K562 (cell line): Measurements from ENCODE around the gene MVK. TPM values are rescaled to one million over a fixed set of nuclear protein-coding genes. Genes with fewer than 3 reads are reported as not detected.

Source experiments
- ATAC-seq: fragments of 200-7000 bp; cut with Tn5 transposase; 3 replicates; pipeline ENCODE4 v1.9.1; 2020; ENCODE audit warnings: moderate library complexity
- BruUV-seq: library from RNA; stranded (reverse); fragments of 400-500 nt; replicated peaks from 2 replicates; lab custom pipeline; 2021; lab: Mats Ljungman, UMichigan
- CTCF ChIA-PET: fragments of 300-600 bp; formaldehyde crosslinking; extraction: SDS; loops from one replicate; lab custom pipeline; 2021; ENCODE audit warnings: low intra/inter-chr PET ratio; lab: Yijun Ruan, JAX
- POLR2A ChIA-PET: fragments of 300-600, 350-650 bp; sonication (Branson Sonifier 250); formaldehyde crosslinking; extraction: SDS; loops from one replicate; lab custom pipeline; 2021; ENCODE audit warnings: antibody characterized with exemption, inconsistent platforms; lab: Yijun Ruan, JAX
- DNase-seq, 4 experiments: peaks; one replicate each; pipeline versions ENCODE4 v3.0.0 to v3.0.0-alpha.2; 2011 to 2018; ENCODE audit warnings: low spot score in 3 of 4, mixed read lengths in 3 of 4; ENCODE audit errors: extremely low read depth in 1 of 4
- FAIRE-seq: peaks from 2 replicates; lab custom pipeline; 2011; peaks lifted over from hg19 to GRCh38; lab: Jason Lieb, UNC
- H2AFZ ChIP-seq: 2 replicates; pipeline ENCODE4 v1.6.0; 2011; ENCODE audit warnings: low read depth, low read length, control low read depth, inconsistent platforms
- H3K27ac ChIP-seq: fragments of 200-600 bp; 3 replicates; pipeline ENCODE4 v1.8.0; 2011; ENCODE audit warnings: low read depth, mild to moderate bottlenecking, control low read depth, inconsistent platforms, low read length, moderate library complexity, mixed read lengths; ENCODE audit errors: extremely low read depth
- H3K27me3 ChIP-seq, 2 experiments: fragments of 300-600 bp in 1 of 2; 2 replicates in 1 of 2; 3 replicates in 1 of 2; pipeline versions ENCODE4 v1.6.0 to v1.8.0; 2011; ENCODE audit warnings: inconsistent platforms in 2 of 2, low read length in 2 of 2, mild to moderate bottlenecking in 1 of 2, mixed read lengths in 1 of 2, moderate library complexity in 1 of 2; ENCODE audit not compliant: control insufficient read depth in 2 of 2, insufficient read depth in 2 of 2
- H3K36me3 ChIP-seq: fragments of 300-600 bp; 3 replicates; pipeline ENCODE4 v1.8.0; 2011; ENCODE audit warnings: mild to moderate bottlenecking, low read length, inconsistent platforms; ENCODE audit not compliant: control insufficient read depth, insufficient read depth
- H3K4me1 ChIP-seq, 2 experiments: fragments of 200-600 bp in 1 of 2; replicated peaks in 1 of 2; 2 replicates in 1 of 2; 3 replicates in 1 of 2; pipeline versions ENCODE4 v1.5.1 to v1.8.0; 2011; ENCODE audit warnings: inconsistent platforms in 2 of 2, low read length in 2 of 2, mild to moderate bottlenecking in 1 of 2, mixed read lengths in 1 of 2, moderate library complexity in 1 of 2; ENCODE audit not compliant: control insufficient read depth in 2 of 2, insufficient read depth in 2 of 2
- H3K4me2 ChIP-seq: 2 replicates; pipeline ENCODE4 v1.6.1; 2011; ENCODE audit warnings: low read length, control low read depth, inconsistent platforms, mixed read lengths; ENCODE audit not compliant: insufficient read depth
- H3K4me3 ChIP-seq: fragments of 200-600 bp; sonication (generic), shearing (Covaris generic); 2 replicates; pipeline ENCODE4 v1.5.1; 2016; ENCODE audit warnings: control low read depth, inconsistent platforms
- H3K79me2 ChIP-seq: fragments of 200-600 bp; 3 replicates; pipeline ENCODE4 v1.8.0; 2011; ENCODE audit warnings: low read length, inconsistent platforms; ENCODE audit not compliant: control insufficient read depth, insufficient read depth
- H3K9ac ChIP-seq, 2 experiments: 2 replicates each; pipeline versions ENCODE4 v1.6.0 to v1.6.1; 2011; ENCODE audit warnings: low read depth in 2 of 2, low read length in 2 of 2, control low read depth in 1 of 2, inconsistent platforms in 1 of 2, mild to moderate bottlenecking in 1 of 2, mixed read lengths in 1 of 2; ENCODE audit not compliant: insufficient read depth in 1 of 2
- H3K9me1 ChIP-seq: one replicate; pipeline ENCODE4 v1.6.0; 2011; ENCODE audit warnings: inconsistent platforms, mild to moderate bottlenecking, low read length, moderate library complexity; ENCODE audit not compliant: control insufficient read depth, insufficient read depth
- H3K9me3 ChIP-seq: replicated peaks from 2 replicates; pipeline ENCODE4 v1.5.1; 2011; ENCODE audit warnings: low read depth, low read length, inconsistent platforms; ENCODE audit not compliant: control insufficient read depth, insufficient read depth
- H4K20me1 ChIP-seq: replicated peaks from 2 replicates; pipeline ENCODE4 v1.6.1; 2011; ENCODE audit warnings: low read length, inconsistent platforms, mixed read lengths; ENCODE audit not compliant: control insufficient read depth, insufficient read depth
- ADNP ChIP-seq: fragments of 200-800 bp; sonication (Bioruptor generic); IDR thresholded peaks from 2 replicates; pipeline ENCODE4 v1.6.1; 2016; ENCODE audit warnings: missing genetic modification characterization, missing compliant biosample characterization
- BCOR ChIP-seq: fragments of 450-650 bp; IDR thresholded peaks from 2 replicates; pipeline ENCODE4 v1.6.1; 2016
- ETV6 ChIP-seq, 3 experiments: fragments of 150-350 bp in 1 of 3; sonication (generic) in 1 of 3; formaldehyde crosslinking in 1 of 3; IDR thresholded peaks; 2 replicates each; pipeline versions ENCODE4 v1.6.1 to v1.8.0; 2014 to 2022; ENCODE audit warnings: borderline replicate concordance in 2 of 3, low read depth in 2 of 3, antibody characterized with exemption in 1 of 3, low read length in 1 of 3, mild to moderate bottlenecking in 1 of 3, missing genetic modification reagents in 1 of 3
- KDM1A ChIP-seq, 2 experiments: fragments of 450-650 bp; IDR thresholded peaks; 2 replicates each; pipeline ENCODE4 v1.6.1; 2016; ENCODE audit warnings: mild to moderate bottlenecking in 2 of 2
- MXI1 ChIP-seq: IDR thresholded peaks from 2 replicates; pipeline ENCODE4 v1.6.1; 2011; ENCODE audit warnings: low read depth, mild to moderate bottlenecking, improper control_type of control experiment, low read length
- PRMT5 ChIP-seq: sonication (generic); formaldehyde crosslinking; IDR thresholded peaks from 2 replicates; pipeline ENCODE4 v1.5.0; 2020; ENCODE audit warnings: missing genetic modification reagents
- RBM25 ChIP-seq: fragments of 200-400 bp; formaldehyde crosslinking; IDR thresholded peaks from 2 replicates; pipeline ENCODE4 v1.6.1; 2018; ENCODE audit warnings: low read length, low read depth, moderate library complexity; ENCODE audit not compliant: severe bottlenecking
- RFX7 ChIP-seq: fragments of 250-450 bp; sonication (Bioruptor Pico); IDR thresholded peaks from 2 replicates; pipeline ENCODE4 v1.5.1; 2021; ENCODE audit warnings: mild to moderate bottlenecking
- TCF3 ChIP-seq: sonication (generic); formaldehyde crosslinking; IDR thresholded peaks from 2 replicates; pipeline ENCODE4 v1.4.0; 2020; ENCODE audit warnings: mild to moderate bottlenecking, missing genetic modification reagents
- WGBS: fragments of 100-300 bp; shearing (Covaris generic); methylation state at CpG from one replicate; pipeline ENCODE4 v1.1.6; 2016; ENCODE audit warnings: low coverage, mixed read lengths; ENCODE audit not compliant: insufficient coverage; ENCODE audit errors: missing lambda C conversion rate; 5-methylcytosine and 5-hydroxymethylcytosine counted together
- in situ Hi-C: fragments of 300-500 bp; cut with MboI; formaldehyde crosslinking; loops from 4 replicates; pipeline ENCODE4 v1.15.0; 2018; ENCODE audit warnings: inconsistent platforms, mixed read lengths
- intact Hi-C: fragments of 100-400 bp; cut with micrococcal nuclease; formaldehyde crosslinking; loops from 2 replicates; pipeline ENCODE4 v1.14.2; 2022
- polyA plus RNA-seq, 8 experiments: library from polyadenylated mRNA; depleted of rRNA in 4 of 8; stranded (reverse) in 5 of 8; unstranded in 3 of 8; fragments of >200 nt; fragmentation: Nextera tagmentation in 2 of 8; fragmentation: Illumina TruSeq in 1 of 8; extraction: Ambion mirVana in 2 of 8; extraction: Trizol in 1 of 8; gene quantifications; 2 replicates each; pipeline versions ENCODE4 v1.2.1 to v1.2.3, GENCODE V29; 2011 to 2014; ENCODE audit warnings: inconsistent platforms in 1 of 8, missing spikeins in 1 of 8
- total RNA-seq, 7 experiments: library from RNA; depleted of rRNA in 6 of 7; stranded (reverse); fragments of >200 nt in 6 of 7; fragmentation: Illumina TruSeq in 2 of 7; extraction: Trizol in 2 of 7; gene quantifications; 2 replicates each; pipeline versions ENCODE4 v1.2.1 to v1.2.3, GENCODE V29; 2011 to 2021; ENCODE audit warnings: low replicate concordance in 1 of 7
- TF ChIP-seq, protein P1 (sequence below): fragments of 450-650 bp; IDR thresholded peaks from 2 replicates; pipeline ENCODE4 v1.7.1; 2018; ENCODE audit warnings: mild to moderate bottlenecking, low read depth; ENCODE audit not compliant: partially characterized antibody

MVK gene
- total and polyA plus RNA-seq, 9 of the 15 experiments (the other 6 are each of a cell fraction or from before 2014, with no cell fraction given), result 0.41 to 33.6 (median 18.8) TPM

DNA sequence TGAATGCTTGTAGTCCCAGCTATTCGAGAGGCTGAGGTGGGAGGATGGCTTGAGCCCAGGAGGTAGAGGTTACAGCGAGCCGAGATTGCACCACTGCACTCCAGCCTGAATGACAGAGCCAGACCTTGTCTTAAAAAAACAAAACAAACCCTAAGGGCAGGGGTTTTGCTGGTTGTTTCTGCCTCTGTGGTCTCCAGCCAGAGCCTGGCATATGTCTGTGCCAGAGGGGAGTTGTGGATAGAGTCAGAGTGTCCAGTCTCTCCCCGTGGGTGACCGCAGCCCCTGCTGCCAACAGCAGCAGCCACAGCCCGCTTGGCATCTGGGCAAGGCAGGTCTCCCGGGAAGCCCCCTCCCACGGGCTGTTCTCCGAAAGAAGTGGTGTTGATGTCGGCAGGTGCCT lies 37.6 kb downstream of the MVK start (continued):
- TF ChIP-seq, protein P1, sequence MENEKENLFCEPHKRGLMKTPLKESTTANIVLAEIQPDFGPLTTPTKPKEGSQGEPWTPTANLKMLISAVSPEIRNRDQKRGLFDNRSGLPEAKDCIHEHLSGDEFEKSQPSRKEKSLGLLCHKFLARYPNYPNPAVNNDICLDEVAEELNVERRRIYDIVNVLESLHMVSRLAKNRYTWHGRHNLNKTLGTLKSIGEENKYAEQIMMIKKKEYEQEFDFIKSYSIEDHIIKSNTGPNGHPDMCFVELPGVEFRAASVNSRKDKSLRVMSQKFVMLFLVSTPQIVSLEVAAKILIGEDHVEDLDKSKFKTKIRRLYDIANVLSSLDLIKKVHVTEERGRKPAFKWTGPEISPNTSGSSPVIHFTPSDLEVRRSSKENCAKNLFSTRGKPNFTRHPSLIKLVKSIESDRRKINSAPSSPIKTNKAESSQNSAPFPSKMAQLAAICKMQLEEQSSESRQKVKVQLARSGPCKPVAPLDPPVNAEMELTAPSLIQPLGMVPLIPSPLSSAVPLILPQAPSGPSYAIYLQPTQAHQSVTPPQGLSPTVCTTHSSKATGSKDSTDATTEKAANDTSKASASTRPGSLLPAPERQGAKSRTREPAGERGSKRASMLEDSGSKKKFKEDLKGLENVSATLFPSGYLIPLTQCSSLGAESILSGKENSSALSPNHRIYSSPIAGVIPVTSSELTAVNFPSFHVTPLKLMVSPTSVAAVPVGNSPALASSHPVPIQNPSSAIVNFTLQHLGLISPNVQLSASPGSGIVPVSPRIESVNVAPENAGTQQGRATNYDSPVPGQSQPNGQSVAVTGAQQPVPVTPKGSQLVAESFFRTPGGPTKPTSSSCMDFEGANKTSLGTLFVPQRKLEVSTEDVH, result no peak
- no peak for TF ChIP-seq PRMT5
- TF ChIP-seq ETV6 (IDR thresholded peaks at IDR 0.05; ENCODE audit: borderline replicate concordance in 1 of 2, low read depth in 2 of 2, low read length in 1 of 2), result no peak
- TF ChIP-seq ETV6 (CRISPR knock-in tag; IDR thresholded peaks at IDR 0.05; ENCODE audit: borderline replicate concordance), result no peak
- no peak for TF ChIP-seq RFX7 (CRISPR knock-in tag)
- no peak for TF ChIP-seq TCF3 (CRISPR knock-in tag)

DNA sequence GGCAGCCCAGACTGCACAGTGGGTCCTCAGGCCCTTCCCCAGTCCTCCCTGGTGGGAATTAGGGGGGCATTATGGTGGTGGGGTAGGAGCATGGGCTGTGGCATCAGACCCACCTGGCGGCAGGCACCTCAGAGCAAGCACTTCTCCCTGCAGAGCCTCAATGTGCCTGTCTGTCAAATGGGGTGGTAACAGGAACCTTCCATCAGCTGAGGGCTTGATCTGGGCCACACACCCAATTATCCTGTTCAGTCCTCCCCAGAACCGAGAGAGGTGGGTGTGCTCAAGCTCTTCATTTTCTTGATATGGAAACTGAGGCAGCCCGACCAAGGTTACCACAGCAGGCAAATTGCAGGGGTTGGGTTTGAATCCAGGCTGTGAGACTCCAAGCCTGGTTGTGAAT lies 38.4 kb downstream of the MVK start:
- no peak overlapping the region for H3K4me2 ChIP-seq
- H3K4me3 ChIP-seq, result no peak overlapping the region
- ChIA-PET POLR2A (interaction anchor here (0.5 to 0.7 kb wide), 3 partner anchors 62 to 201 kb away, joined by 3 read pairs; no protein-coding TSS in a partner anchor), CTCF (no interaction called here)
- DNase-seq (no peak), ATAC-seq (no peak)
- TF ChIP-seq RBM25 (peak; percentile 66), KDM1A (IDR thresholded peaks at IDR 0.05) (peak in 1 of 2 experiments; percentile 25; a peak in 1 of 4 replicates), MXI1 (no peak), BCOR (0 out of 2 replicates have a peak, but pooled peaks have one; percentile 17), ADNP (tag) (peak; percentile 59; the same call in 1 of the 2 replicates)
- TF ChIP-seq, all 486 proteins: peak for 4
- H3K27me3 ChIP-seq, result peaks cover 28 to 71% of the 10 kb centered on the region in 2 experiments; a peak in 4 of 5 replicates
- no peaks in the 10 kb centered on the region for H3K36me3 ChIP-seq
- no peak overlapping the region for H2AFZ ChIP-seq
- intact Hi-C loops (no loop called here), in situ Hi-C loops (no loop called here)
- no peak for FAIRE-seq
- H3K27ac ChIP-seq, result no peak overlapping the region
- no peaks in the 10 kb centered on the region for H3K79me2 ChIP-seq
- H3K4me1 ChIP-seq, result no peaks in the 10 kb centered on the region
- no TSS peak for BruUV-seq
- no peak overlapping the region for H3K9ac ChIP-seq
- 0% methylated on average over 3 of the region's 3 CpGs for WGBS
- H4K20me1 ChIP-seq, result peaks cover 6% of the 10 kb centered on the region; the same call in 1 of the 2 replicates
- no peaks in the 10 kb centered on the region for H3K9me3 ChIP-seq
- H3K9me1 ChIP-seq, result peaks cover 3% of the 10 kb centered on the region
